SK-N-SH treated with all-trans-retinoic acid at 6 μM for 48 hours (cell line): ENCODE measurements around the gene TNNC2.

Source experiments
- ARNTL ChIP-seq: fragments of 450-650 bp; formaldehyde crosslinking; IDR thresholded peaks from 2 replicates; pipeline ENCODE4 v1.5.0; 2020; ENCODE audit warnings: low read depth, mild to moderate bottlenecking, moderate library complexity, borderline replicate concordance
- BACH2 ChIP-seq: fragments of 250-450 bp; sonication (Bioruptor Pico); IDR thresholded peaks from 2 replicates; pipeline ENCODE4 v1.9.0; 2021; ENCODE audit warnings: mild to moderate bottlenecking, borderline replicate concordance
- CSDC2 ChIP-seq: fragments of 250-450 bp; sonication (Bioruptor Pico); IDR thresholded peaks from 2 replicates; pipeline ENCODE4 v1.5.0; 2020; ENCODE audit warnings: mild to moderate bottlenecking, moderate library complexity
- GLIS3 ChIP-seq: fragments of 250-450 bp; sonication (Bioruptor Pico); IDR thresholded peaks from 2 replicates; pipeline ENCODE4 v1.5.0; 2020; ENCODE audit warnings: mild to moderate bottlenecking, moderate library complexity
- SNAI2 ChIP-seq: fragments of 250-450 bp; sonication (Bioruptor Pico); IDR thresholded peaks from 2 replicates; pipeline ENCODE4 v1.5.0; 2020; ENCODE audit warnings: mild to moderate bottlenecking, moderate library complexity
- ZFP3 ChIP-seq: fragments of 250-450 bp; sonication (Bioruptor Pico); IDR thresholded peaks from 2 replicates; pipeline ENCODE4 v1.5.0; 2020; ENCODE audit warnings: mild to moderate bottlenecking, moderate library complexity

DNA sequence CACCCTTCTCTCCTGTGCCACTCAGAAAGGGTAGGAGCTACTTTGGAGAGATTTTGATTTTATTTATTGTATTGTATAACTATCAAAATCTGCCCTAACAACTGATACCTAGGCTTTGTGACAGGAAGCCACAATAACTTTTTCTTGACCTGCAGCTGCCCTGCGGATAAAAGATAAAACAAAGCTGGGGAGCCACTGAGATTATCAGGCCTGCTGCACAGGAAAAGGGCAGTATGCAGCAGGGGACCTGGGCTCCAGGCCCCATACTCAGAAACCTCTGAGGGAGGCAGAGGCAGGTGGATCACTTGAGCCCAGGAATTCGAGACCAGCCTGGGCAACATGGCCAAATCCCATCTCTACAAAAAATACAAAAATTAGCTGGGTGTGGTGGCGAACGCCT is 5.5 kb upstream of the TNNC2 start:
- TF ChIP-seq SNAI2 (CRISPR knock-in tag) (no peak), CSDC2 (CRISPR knock-in tag) (no peak), GLIS3 (no peak), ZFP3 (CRISPR knock-in tag) (no peak), ARNTL (CRISPR knock-in tag) (no peak), BACH2 (CRISPR knock-in tag) (no peak)
